ENCODE measurements around the gene ANGPTL1. TPM values are rescaled to one million over a fixed set of nuclear protein-coding genes. Genes with fewer than 3 reads are reported as not detected.

The ANGPTL1 gene
- total RNA-seq, 2 experiments from 2014 or later = not detected

GRCh38 chr1:178810585-178810984 lies 60.3 kb downstream of the ANGPTL1 start:
- ChIA-PET POLR2A (no interaction called here), CTCF (no interaction called here)
- Mint-ChIP-seq H3K36me3 (ENCODE audit: low read depth) (no peaks in the 10 kb centered on the region), H3K4me1 (ENCODE audit: low read depth) (no peaks in the 10 kb centered on the region), H3K4me3 (no peak overlapping the region), H3K9me3 (ENCODE audit: insufficient read depth) (peaks cover 2% of the 10 kb centered on the region), H3K27me3 (ENCODE audit: low read depth) (no peaks in the 10 kb centered on the region), H3K27ac (no peak overlapping the region)
- no peak for DNase-seq
- ATAC-seq = no peak

- CTCF ChIA-PET = interaction anchor here (0.9 kb wide), 1 partner anchor 195 kb away, joined by 3 read pairs; no protein-coding TSS in a partner anchor
- no peaks in the 10 kb centered on the region for H3K36me3 Mint-ChIP-seq (ENCODE audit: low read depth)
- peaks cover 3% of the 10 kb centered on the region for H3K9me3 Mint-ChIP-seq (ENCODE audit: insufficient read depth)
- H3K4me3 Mint-ChIP-seq = no peak overlapping the region
- H3K27ac Mint-ChIP-seq = no peak overlapping the region
- DNase-seq = no peak
- H3K27me3 Mint-ChIP-seq (ENCODE audit: low read depth) = no peaks in the 10 kb centered on the region
- H3K4me1 Mint-ChIP-seq (ENCODE audit: low read depth) = no peaks in the 10 kb centered on the region
- ATAC-seq = no peak
- POLR2A ChIA-PET = no interaction called here
Measured at GRCh38 chr1:178808529-178808928, 62.3 kb downstream of the ANGPTL1 start.

GRCh38 chr1:178806665-178807300 lies 64.1 kb downstream of the ANGPTL1 start:
- DNase-seq (no peak), ATAC-seq (no peak)
- POLR2A ChIA-PET = no interaction called here
- CTCF ChIA-PET = no interaction called here
- no peaks in the 10 kb centered on the region for H3K36me3 Mint-ChIP-seq (ENCODE audit: low read depth)
- H3K27ac Mint-ChIP-seq = no peak overlapping the region
- no peaks in the 10 kb centered on the region for H3K4me1 Mint-ChIP-seq (ENCODE audit: low read depth)
- H3K4me3 Mint-ChIP-seq = no peak overlapping the region
- H3K27me3 Mint-ChIP-seq (ENCODE audit: low read depth) = no peaks in the 10 kb centered on the region
- H3K9me3 Mint-ChIP-seq (ENCODE audit: insufficient read depth) = peaks cover 3% of the 10 kb centered on the region

GRCh38 chr1:178802873-178803272 lies 68.0 kb downstream of the ANGPTL1 start:
- H3K9me3 Mint-ChIP-seq (ENCODE audit: insufficient read depth) = peaks cover 6% of the 10 kb centered on the region
- ChIA-PET POLR2A (no interaction called here), CTCF (no interaction called here)
- H3K36me3 Mint-ChIP-seq (ENCODE audit: low read depth) = no peaks in the 10 kb centered on the region
- no peaks in the 10 kb centered on the region for H3K27me3 Mint-ChIP-seq (ENCODE audit: low read depth)
- no peak for ATAC-seq
- H3K27ac Mint-ChIP-seq = no peak overlapping the region
- H3K4me1 Mint-ChIP-seq (ENCODE audit: low read depth) = no peaks in the 10 kb centered on the region
- no peak overlapping the region for H3K4me3 Mint-ChIP-seq
- no peak for DNase-seq

Other genes with a start within 250 kb of the ANGPTL1 start
- 1 to 10 TPM; 4.0 to 5.1 TPM for gene RALGPS2, start 145.8 kb downstream of the ANGPTL1 start, total RNA-seq
- gene FAM20B, start 154.8 kb upstream of the ANGPTL1 start, total RNA-seq = 10 to 100 TPM; 28.6 to 29.4 TPM
- gene TOR3A, start 211.0 kb upstream of the ANGPTL1 start, total RNA-seq = 10 to 100 TPM; 49.3 to 50.4 TPM

Data from activated CD8-positive, alpha-beta T cell treated with anti-CD3 and anti-CD28 coated beads, Interleukin-2, amount 10 ng/mL, durations not matched to agents 7 days and 5 days (primary cell).